HG03097 (cell line): Measurements from ENCODE around the gene POLDIP3.

Experiments used
- ATAC-seq: cut with Tn5 transposase; IDR thresholded peaks from one replicate; pipeline ENCODE4 v1.9.1; 2021; ENCODE audit not compliant: unreplicated experiment, low FRiP score

POLDIP3 gene, protein sequence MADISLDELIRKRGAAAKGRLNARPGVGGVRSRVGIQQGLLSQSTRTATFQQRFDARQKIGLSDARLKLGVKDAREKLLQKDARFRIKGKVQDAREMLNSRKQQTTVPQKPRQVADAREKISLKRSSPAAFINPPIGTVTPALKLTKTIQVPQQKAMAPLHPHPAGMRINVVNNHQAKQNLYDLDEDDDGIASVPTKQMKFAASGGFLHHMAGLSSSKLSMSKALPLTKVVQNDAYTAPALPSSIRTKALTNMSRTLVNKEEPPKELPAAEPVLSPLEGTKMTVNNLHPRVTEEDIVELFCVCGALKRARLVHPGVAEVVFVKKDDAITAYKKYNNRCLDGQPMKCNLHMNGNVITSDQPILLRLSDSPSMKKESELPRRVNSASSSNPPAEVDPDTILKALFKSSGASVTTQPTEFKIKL

DNA sequence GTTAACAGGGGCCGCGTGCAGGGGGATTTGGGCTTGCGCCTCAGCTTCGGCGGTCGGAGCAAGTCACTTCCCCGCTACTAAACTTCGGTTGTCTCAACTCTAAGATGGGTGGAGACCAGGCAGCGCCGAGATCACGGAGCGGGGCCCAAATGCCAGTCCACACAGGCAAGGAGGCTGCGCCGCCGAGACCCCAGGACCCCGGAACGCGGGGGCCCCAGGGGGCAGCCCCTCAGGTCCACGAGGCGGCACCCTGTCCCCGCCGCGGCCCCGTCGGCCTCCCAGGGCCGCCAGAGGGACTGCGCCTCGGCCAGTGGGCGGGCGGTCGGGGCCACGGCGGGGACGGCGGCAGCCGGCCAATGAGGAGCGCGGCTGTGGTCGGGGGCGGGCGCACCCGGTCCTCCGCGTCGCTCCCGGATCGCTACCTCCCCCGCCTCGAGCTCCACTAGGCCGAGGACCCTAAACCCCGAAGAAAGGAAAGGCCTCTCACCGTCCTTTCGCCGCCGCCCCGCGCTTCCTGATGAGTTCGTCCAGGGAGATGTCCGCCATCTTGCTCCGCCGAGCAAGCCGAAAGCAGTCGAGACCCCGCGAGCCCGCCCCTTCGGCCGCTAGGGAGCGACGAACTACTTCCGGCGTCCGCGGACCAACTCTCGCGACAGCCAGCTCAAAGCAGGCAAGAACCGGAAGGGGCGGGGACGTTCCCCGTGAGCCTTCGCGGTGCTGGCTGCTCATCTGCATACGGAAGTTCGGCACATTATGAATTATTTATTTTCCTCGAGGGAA, at the start of gene POLDIP3:
TSS of gene POLDIP3 (minus strand) at position 572 of the 780 bp plus-strand sequence. CDS start at position 546, 26 bp downstream.
- ATAC-seq, result peak; percentile 71

DNA sequence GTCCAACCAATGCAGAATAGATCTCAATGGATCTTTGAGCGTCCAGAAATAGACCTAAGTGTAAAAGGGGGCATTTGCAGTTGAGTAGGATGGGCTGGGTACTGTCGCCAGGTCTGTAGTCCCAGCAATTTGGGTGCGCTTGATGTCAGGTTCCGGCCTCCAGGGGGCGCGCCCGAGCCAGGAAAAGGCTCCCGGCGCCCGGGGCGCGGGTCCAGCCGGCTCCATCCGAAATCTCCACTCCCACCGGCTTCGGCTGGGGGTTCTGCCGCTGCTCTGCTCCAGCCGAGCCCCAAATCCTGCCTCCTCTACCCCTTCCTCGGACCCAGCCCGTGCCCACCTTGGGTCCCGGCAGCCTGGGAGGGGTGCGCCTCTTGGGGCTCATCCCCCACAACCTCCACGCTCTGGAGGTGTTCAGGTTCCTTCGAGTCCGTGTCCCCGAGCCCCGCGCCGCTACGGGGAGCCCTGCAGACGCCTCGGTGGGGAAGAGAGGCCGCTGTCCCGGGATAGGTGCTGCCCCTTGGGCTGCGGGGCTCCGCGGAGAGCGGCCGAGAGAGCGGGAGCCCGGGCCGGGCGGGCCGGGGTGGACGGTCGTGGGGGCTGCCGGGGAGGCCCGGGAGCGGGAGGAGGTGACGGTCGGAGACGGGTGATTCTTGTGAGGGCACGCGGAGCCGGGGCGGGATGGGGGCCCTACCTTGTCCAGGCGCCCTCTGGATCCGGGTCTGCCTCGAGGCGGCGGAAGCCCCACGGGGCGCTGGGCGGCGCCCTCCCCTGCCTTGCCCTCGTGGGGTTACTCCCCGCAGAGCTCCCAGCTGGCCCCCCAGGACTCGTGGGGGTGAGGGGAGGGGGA, 47.5 kb upstream of the POLDIP3 start:
- no peak for ATAC-seq

DNA sequence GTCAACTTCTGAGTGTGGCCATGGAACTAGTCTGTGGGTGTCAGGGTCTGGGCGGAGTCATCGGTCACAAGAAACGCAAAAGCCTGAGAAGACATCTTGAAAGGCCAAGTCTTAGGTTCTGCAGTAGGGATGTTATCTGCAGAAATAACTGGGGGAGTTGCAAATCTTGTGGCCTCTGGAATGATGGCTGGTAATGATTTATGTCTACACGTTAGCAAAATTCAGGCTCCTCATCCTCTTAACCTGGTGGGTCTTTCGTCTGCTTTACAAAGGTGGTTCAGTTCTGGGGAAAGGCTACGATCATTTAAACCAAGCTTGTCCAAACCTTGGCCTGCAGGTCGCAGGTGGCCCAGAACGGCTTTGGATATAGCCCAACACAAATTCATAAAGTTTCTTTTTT, 41.9 kb upstream of the POLDIP3 start:
- ATAC-seq, result no peak

DNA sequence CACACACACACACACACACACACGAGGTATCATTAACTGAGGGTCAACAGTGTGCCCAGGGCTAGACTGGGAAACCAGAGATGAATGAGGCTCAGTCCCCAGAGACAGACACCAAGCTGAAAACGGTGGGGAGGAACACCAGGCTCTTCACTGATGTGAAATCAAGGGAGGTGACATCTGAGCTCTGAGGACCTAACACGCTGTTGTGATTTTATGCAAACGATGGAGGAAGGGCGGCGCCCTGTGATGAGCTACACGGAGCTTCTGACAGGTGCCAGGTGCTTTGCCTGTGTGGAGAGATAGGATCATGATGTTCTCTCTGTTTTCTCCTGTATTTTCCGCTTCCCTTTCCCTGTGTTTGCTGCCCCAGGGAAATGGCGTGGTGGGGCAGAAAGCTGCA, 41.0 kb upstream of the POLDIP3 start:
- peak; percentile 48 for ATAC-seq

DNA sequence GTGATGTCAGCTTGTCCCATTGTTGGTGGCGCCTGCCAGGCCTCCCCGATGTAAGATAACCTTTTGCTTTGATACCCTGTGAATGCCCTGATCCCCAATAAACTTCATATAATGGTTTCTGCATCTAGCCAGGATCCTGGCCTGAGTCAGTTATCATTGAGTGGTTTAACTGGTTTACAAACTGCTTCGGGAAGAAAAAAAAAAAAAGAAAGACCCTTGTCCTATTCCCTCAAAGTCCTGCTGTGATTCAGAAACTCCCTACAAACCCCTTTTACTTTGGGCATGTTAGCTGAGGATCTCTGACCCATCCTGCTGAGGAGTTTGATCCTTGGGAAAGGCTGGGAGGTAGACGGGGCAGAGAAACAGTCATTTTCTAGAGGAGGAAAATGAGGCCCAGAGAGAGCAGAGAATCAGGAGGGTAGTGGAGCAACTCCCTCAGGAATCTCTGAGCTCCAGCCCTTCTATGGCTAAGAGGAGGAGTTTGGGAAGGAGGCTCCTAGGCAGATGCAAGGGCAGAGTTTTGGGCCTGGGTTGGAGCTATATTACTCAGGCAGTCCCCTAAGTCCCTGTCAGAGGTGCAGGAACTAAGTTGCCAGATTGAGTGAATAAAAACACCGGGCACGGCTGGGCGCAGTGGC, 39.9 kb upstream of the POLDIP3 start:
- ATAC-seq, result no peak

DNA sequence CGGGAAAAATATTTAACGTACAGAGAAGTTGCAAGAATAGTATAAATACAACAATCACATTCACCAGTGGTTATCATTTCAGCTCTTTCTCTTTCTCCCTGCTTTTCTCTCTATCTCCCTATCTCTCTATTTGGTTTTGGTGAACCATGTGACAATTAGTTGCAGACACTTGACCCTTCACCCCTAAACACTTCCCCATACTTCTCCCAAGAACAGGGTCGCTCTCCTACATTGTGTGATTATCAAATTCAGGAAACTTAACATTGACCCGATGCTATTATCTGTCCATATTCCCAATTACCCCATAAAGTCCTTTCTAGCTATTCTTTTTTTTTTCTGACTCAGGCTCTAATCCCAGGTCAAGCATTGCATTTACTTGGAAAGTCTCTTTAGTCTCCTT, 39.3 kb upstream of the POLDIP3 start:
- no peak for ATAC-seq

DNA sequence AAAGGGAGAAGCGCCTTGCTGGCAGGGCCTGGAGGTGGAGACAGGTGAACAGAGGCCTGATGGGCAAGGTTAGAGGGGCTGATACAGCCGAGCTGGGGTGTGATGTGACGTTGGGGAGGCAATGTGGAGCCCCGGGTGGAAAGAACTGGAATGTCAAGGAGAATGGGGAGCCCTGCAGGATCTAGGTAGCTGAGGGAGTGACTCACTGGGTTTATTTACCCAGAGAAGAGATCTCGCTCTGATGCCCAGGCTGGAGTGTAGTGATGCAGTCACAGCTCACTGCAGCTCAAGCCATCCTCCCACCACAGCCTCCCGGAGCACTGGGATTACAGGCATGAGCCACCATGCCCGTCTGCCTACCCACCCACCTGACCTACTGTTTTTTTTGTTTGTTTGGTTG, 36.5 kb upstream of the POLDIP3 start:
- ATAC-seq, result no peak

DNA sequence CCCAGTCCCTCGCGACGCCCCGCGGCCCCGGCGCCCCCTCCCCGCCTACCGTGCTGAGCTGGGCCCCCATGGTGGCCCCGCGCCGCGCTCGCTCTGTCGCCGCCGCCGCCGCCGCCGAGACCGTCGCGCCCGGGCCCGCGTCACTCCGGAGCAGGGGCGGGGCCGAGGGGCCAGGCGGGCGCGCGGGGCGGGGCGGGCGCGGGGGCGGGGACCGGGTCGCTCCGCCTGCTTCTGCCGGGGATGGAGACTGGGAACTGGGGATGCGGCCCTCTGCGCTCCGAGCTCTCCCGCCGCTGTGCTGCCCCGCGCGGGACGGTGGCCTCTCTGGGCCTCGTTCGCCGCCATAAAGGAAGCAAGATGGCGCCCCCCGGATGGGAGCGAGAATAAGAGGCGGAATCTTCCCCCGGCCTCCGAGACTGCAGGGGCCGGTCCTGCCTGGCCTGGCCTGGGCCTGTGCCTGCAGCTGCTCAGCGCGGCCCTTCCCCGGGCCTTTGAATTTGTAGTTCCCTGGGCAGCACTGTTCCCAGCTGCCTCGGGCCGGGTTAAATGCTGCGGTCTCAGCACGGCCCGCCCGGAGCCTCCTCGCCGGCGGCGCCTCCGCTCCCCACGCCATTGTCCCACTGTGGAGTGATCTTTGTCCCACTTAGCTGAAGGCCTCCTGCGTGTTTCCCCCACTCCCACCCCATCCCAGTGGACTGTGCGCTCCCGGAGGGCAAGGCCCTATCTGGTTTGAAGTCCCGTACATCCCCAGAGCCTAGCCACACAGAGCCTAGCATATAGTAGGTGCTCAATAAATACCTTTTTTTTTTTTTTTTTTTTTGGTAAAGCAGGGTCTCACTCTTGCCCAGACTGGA, 34.8 kb upstream of the POLDIP3 start, which contains the start of gene CYB5R3:
TSS of gene CYB5R3 (minus strand) at position 147 of the 854 bp plus-strand sequence. CDS start at position 70, 77 bp downstream.
- peak; percentile 47 for ATAC-seq

DNA sequence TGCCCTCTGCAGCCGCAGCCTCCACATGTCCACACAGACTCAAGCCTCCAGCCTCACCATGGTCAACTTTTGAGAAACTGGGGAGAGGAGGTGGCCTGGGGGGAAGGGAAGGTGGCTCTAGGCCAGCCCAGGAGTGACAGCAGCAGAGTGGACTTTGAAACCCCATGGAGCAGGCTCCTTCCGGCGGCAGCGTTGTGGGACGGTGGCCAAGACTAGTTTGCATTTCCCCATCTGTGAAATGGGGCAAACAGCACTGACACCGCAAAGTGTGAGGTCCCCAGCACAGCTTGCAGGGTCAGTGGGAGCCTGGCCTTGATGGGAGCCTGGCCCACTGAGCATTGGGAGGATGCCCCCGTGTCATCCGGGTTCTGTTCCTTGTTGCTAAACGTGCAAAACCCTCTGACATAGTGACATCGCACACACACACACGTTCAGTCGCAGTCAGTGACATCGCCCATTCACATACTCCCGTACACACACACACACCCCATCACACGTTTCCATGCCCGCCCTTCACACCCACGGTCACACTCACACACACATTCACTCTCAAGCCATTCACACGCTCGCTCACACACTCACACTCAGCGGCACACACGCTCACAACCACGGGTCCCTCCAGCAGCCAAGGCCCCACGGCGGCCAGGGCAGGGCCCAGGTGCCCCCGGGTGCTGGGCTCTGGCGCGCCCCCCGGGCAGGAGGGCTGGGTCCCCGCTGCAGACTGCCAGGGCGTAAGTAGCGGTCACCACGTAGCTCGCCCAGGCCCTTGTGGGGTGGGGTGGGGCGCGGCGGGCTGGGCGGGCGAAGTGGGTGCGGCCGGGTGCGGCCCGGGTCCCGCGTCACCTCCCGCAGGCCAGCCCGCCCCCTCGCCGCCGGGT, 33.9 kb upstream of the POLDIP3 start:
- ATAC-seq, result peak; percentile 44

DNA sequence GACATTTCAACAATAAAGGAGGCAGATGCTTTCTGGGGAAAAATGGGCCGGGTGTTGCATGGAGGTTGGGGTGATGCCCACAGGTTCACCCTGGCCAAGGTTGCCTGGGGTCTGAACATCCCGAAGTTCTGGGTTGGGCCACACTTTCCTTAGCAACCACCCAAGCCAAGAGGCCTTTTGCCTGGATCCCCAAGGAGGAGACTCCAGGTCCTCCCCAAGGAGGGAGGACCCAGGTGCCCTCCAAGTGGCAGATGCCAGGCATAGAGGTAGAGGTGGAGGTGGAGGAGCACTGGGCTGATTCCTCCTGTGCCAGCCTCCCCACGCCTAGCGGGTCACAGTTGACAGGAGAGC, 33.3 kb upstream of the POLDIP3 start:
- ATAC-seq, result no peak

DNA sequence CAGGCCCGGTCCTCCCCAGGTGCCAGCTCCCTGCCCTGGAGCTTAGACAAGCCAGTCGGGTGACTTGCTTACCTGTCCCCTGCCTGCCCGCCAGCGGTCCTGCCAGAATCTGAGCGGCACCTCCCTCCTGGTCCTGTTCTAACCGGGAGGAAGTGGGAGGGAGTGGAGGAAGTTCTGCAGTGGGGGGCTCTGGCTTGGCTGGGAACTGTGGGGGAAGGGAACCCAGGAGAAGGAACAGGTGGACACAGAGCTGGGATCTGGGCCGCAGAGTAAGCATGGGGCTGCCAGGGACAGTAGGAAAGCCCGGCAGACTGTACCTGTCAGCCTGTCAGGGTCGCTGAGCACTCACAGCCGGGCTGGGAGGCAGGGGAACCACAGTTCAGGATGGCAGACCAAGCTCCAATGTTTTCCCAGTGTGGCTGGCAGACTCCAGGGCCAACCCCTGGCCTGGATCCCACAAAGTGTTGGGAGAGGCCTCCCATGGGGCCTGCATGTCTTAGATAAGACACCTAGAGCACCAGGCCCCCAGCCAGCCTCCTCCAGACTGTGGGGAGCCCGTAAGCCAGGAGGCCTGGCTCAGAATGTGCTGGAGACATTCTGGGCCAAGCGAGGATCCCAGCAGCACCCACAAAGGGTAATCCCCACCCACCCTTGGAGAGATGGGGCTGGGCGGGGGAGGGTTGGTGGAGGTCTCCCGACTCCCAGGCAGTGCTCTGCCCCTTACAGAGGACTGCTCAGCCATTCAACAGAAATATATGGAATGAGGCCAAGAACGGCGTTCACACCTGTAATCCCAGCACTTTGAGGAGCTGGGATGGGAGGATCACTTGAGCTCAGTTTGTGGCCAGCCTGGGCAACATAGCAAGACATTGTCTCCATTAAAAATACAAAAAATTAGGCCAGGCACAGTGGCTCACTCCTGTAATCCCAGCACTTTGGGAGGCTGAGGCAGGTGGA, 32.2 kb upstream of the POLDIP3 start:
- no peak for ATAC-seq

DNA sequence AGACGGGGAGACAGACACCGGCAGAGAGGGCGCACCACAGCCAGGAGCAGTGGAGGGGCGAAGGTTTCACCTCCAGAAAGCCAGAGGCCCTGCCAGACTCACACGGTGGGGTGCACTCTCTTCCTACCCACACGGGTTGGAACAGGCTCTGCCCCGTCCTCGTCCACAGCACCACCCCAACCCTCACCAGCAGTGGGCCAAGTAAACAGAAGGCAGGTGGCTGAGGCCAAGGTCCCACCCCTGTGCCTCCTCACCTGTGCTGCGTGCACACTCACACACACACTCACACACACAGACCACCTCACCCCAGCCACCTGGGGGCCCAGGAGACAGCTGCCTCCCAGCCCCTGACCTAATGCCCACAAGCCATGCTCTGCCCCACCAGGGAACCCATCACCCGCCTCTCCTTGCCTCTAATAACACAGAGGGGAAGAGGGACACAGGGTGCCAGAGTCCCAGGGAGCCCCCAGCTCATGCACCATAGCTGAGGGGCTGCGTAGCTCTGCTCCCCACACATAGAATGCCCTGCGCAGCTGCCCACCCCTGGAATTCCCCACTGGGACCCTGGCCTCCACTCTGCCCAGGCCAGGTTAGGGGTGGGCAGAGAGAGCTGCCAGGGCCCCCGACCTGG, 31.4 kb upstream of the POLDIP3 start:
- ATAC-seq, result no peak

DNA sequence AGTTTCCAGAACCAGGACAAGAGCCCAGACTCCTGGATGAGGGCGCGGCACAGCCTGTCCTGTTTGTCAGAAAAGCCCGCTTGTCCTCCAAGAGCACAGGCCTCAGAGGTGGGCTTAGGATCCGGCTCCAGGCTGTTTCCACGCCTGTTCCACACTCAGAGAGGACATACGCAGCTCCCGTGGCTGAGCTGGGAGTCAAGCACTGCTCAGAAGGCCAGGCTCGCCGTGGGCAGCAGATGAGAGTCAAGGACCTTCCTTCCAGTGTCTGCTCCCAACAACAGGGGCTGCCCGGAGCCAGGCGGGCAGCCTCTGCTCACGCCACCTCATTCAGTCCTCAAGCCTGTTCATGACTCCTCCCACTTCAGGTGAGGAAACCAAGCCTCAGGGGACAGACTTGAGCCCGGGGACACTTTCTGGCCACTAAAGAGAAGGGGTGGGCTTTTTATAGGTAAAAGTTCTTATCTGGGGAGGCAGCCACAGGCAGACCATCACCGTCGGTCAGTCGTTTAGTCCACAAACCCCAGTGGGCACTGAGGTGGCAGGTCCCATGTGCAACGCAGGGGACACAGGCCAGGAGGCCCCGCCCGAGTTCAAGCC, 30.8 kb upstream of the POLDIP3 start:
- ATAC-seq, result no peak

DNA sequence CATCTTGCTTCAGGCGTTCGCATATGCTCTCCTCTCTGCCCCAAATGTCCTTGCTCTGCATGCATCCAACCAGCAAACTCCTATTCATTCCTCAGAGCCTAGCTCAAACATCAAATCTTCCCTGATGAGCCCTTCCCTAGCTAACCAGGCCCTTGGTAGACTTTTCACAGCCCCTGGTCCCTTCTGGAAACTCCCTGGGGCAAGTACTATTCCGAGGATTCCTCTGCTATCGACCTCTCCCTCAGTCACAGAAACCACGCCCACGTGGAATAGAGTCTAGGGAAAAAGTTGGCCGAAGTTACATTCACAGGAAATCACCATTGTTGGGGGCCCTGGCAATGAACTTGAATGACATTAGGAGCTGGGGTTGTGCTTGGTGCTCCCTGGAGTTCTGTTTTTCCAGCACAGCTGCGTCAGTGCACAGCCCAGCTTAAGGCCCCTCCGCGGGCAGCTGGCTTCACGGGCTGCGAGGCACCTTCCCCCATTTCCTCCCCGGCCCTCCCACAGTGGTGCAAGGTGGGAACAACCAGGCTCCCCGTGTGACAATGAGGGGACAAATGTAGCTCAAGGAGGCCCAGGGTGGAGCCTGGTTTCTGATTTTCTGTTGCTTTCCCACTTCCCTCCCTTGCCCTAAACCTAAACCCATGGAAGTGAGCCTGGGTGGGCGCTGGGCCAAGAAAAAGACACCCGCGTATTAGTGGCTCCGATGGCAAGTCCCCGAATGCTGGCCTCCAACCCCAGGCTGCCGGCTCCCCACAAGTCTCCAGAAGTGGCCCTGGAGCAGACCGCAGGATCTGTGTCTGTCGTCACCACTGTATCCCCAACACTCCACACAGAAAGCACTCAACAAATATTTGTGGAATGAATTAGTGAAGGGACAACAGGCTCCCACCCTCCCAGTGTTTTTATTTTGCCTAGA, 30.0 kb upstream of the POLDIP3 start:
- no peak for ATAC-seq

DNA sequence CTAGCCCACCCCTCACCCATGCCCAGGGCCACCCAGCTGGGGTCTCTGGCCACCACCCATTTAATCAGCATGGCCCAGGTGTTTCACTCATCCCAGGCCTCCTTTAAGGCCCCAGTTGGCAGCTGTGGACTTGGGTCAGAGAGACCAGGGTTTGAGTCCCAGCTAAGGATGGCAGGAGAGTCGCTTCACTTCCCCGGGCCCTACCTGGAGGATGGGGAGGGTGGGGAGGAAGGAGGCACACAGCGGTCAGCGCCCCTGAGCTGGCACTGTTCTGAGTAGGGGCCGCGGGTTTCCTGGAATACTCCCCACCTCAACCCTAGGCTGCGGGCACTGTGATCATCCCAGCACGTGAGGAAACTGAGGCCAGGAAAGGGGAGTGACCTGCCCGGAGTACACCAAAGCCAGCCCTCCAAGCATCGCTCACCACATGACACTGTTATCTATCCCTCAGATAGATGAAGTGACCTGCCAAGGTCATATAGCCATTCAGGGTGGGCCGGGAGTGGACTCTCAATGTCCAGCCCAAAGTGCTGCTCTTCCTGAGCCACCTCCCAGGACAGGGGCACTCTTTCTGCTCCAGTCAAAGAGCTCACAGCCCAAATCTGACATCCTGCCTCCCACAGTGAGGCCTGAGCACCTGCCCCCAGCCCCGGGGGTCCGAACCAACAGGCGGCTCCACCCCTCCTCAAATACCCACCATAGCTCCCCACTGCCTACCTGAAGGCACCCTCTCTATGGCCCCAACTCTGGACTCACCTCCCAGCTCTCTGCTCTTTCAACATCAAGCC, 29.1 kb upstream of the POLDIP3 start:
- ATAC-seq, result no peak
